ENCODE results near the gene NAP1L4. TPM values are rescaled to one million over a fixed set of nuclear protein-coding genes. Genes with fewer than 3 reads are reported as not detected.
A peak's percentile ranks its signal among the peaks of the same experiment; 100 is the strongest.

The NAP1L4 gene
- total RNA-seq, 1 donor from 2014 or later, result 129 TPM

- no peak for DNase-seq
These were observed 87.7 kb downstream of the NAP1L4 start for GRCh38 chr11:2904153-2905052.

DNA sequence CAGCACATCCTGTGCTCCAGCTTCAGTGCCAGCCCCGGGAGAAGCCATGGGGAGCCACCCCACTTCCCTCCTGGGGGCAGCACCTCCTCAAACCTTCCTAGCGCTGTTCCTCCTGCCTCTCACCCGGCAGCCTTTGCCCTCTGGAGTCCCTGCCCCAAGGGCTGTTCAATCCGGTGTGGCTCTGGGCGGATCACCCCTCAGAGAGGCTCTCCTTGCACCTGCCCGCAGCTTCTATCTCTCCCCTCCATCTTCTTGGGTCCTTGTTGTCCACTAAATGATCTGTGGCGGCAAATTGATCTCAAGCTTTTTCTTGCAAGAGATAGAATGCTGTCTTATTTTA, 88.5 kb downstream of the NAP1L4 start:
- no peak for DNase-seq

GRCh38 chr11:2902784-2903671, 89.1 kb downstream of the NAP1L4 start:
- DNase-seq, result no peak

GRCh38 chr11:2901854-2902783, 90.0 kb downstream of the NAP1L4 start:
- DNase-seq, result peak; percentile 78

DNA sequence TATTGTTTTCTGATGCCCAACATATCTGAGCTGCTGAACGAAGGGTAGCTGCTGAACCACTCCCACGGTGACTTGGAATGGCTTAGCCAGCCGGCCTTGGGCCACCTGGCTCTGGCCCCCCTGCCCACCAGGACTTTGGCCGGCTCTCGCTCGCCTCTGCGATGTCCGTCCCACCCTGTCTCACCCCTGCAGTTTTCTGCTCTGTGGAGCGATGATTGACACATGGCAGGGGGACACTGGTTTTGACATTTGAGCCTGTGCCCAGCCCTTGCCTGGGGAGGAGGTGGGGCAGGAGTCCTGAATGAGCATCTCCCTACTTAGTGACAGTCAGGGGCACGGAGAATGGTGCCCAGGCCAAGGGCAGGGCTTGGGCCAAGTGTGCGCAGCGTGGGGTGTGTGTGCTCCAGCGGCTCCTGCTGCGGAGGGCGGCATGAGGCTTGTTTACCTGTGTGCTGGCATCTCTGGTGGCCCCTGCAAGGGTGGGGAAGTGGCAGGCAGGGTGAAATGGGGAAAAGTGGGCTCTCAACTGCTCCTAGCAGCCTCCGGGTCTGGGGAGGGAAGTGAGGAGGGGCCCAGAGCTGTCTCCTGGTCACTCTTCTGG, 90.8 kb downstream of the NAP1L4 start:
- DNase-seq, result no peak

DNA sequence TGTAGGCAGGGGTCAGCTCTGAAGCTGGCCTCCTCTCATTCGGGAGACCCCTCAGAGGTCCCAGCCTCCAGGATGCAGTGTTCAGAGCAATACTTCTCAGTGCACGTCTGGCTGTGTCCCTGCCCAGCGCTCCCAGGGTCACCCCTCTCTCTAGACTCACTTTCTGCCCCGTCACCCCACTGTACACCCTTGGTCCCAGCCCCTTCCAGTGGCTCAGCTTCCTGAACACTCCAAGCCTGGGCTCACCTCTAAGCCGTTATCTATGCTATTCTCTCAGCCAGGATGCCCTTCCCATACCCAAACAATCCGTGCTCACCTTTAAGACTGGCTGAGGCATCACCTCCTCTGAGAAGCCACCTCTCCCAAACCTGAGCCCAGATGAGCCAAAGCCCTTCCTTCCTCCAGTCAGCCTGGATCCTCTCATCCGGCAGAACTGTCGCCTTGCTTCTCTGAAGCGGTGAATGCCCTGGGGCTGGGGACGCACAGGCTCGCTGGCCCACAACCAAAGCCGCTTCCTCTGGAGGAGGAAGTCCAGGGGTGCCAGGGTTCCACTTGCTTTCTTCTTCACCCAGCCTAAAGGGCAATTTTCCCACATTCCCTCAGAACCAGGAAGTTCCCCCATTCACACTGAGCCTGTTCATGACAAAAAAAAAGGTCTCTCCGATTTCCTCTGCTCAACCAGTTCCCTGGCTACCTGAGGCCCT, 92.9 kb downstream of the NAP1L4 start:
- no peak for DNase-seq

DNA sequence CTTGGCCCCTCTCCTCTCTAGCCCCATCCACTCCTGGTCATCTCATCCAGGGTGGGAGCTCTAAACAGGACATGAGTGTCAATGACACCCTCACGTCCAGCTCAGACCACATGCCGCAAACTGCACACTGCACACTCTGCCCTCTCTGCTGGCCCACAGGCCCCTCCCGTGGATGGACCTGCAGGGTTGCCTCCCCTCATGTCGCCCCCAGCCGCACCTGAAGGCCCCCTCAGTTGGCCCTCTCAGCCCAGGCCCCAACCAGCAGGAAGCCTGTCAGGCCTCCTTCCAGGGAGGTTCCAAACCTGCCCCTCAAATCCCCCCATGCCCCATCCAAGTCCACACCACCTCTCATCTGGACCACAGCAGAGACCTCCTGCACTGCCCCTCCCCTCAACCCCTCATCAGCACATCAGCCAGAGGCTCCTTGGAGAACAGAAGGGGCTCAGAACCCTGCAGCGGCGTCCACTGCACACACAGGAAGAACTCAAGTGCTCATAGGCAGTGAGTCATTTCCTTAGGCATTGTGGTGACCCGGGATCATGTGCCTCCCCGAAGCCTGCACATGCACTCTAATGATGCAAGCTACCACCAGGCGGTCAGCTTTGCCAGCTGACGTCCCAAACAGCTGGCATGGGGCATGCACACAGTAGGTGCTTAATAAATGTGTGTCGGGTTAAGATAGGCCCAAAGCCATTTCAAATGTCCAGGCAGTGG, 93.6 kb downstream of the NAP1L4 start:
- no peak for DNase-seq

- DNase-seq, result no peak
These were observed 95.1 kb downstream of the NAP1L4 start for GRCh38 chr11:2897048-2897447.

DNA sequence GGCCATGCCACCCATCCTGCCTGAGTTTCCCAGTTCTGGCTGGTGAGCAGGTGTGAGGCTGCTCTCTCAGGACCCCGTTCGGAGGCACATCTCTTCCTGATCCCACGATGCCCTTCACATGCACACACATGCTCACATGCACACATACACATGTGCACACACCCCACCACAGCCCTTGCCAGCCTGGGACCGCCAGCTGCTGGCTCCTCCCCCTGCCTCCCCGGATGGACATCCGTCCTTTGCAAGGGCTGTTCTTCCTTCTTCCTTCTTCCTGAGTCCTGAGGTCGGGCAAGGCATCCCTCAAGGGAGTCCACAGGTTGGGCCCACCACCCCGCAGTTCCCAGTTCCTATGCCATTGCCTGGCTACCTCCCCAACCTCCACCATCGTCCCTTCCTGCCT, 96.1 kb downstream of the NAP1L4 start:
- DNase-seq, result no peak

Small RNA genes within 50 kb of the gene (small RNA-seq; reads per million reads assigned to genes)
- 18.4 reads per million, percentile 94 among the genes with 10 or more reads in this experiment for gene SNORA54 (ENCODE audit: low replicate concordance)

Other genes starting within 250 kb of the NAP1L4 start
- gene CDKN1C, start 106.6 kb downstream of the NAP1L4 start, total RNA-seq, result 53.0 TPM
- 4.2 TPM for gene PHLDA2, start 62.9 kb downstream of the NAP1L4 start, total RNA-seq
- 23.6 TPM for gene CARS1, start 65.1 kb upstream of the NAP1L4 start, total RNA-seq
- 19.6 TPM for gene OSBPL5, start 173.0 kb upstream of the NAP1L4 start, total RNA-seq
- gene MRGPRG, start 226.5 kb upstream of the NAP1L4 start, total RNA-seq, result not detected
- not detected for gene MRGPRE, start 240.1 kb upstream of the NAP1L4 start, total RNA-seq

Data from skin of body (tissue), 3 donors.